Lung (tissue), 12 donors: ENCODE data around the gene CNDP1. TPM values are rescaled to one million over a fixed set of nuclear protein-coding genes. Genes with fewer than 3 reads are reported as not detected.

Experiments used
- ATAC-seq: fragments of 200-7000 bp; cut with Tn5 transposase; one replicate; pipeline ENCODE4 v1.9.1; 2020; ENCODE audit warnings: moderate number of reproducible peaks; ENCODE audit not compliant: insufficient read depth, low FRiP score
- DNase-seq, 3 donors: peaks; one replicate each; pipeline ENCODE4 v3.0.0-alpha.2; 2013 to 2017
- H3K27ac ChIP-seq, 2 donors: one replicate each; pipeline ENCODE4 v1.5.1; 2013; ENCODE audit warnings: mild to moderate bottlenecking in 2 of 2, moderate library complexity in 2 of 2, control low read depth in 1 of 2, inconsistent platforms in 1 of 2, low read depth in 1 of 2, low read length in 1 of 2
- H3K27me3 ChIP-seq, 3 donors: one replicate each; pipeline ENCODE4 v1.5.1; 2013; ENCODE audit warnings: low read length in 2 of 3; ENCODE audit not compliant: control insufficient read depth in 3 of 3, insufficient read depth in 3 of 3
- H3K36me3 ChIP-seq, 4 donors: one replicate each; pipeline ENCODE4 v1.5.1; 2013; ENCODE audit warnings: low read length in 4 of 4, mild to moderate bottlenecking in 1 of 4, moderate library complexity in 1 of 4; ENCODE audit not compliant: control insufficient read depth in 4 of 4, insufficient read depth in 4 of 4
- H3K4me1 ChIP-seq, 5 donors: one replicate each; pipeline ENCODE4 v1.5.1; 2013; ENCODE audit warnings: low read length in 5 of 5, mild to moderate bottlenecking in 2 of 5, moderate library complexity in 1 of 5; ENCODE audit not compliant: control insufficient read depth in 5 of 5, insufficient read depth in 5 of 5
- H3K4me3 ChIP-seq: one replicate; pipeline ENCODE4 v1.5.1; 2013; ENCODE audit warnings: mild to moderate bottlenecking, control low read depth, moderate library complexity
- H3K9ac ChIP-seq, 2 donors: one replicate each; pipeline ENCODE4 v1.5.1; 2013; ENCODE audit warnings: low read length in 2 of 2, control low read depth in 1 of 2; ENCODE audit not compliant: insufficient read depth in 1 of 2
- H3K9me3 ChIP-seq, 4 donors: one replicate each; pipeline ENCODE4 v1.5.1; 2013; ENCODE audit warnings: low read length in 3 of 4, mild to moderate bottlenecking in 1 of 4, moderate library complexity in 1 of 4; ENCODE audit not compliant: control insufficient read depth in 4 of 4, insufficient read depth in 3 of 4
- WGBS, 2 donors: extraction: QIAGEN DNeasy Blood & Tissue Kit; methylation state at CpG; one replicate each; pipeline ENCODE4 v1.1.7; 2013; 5-methylcytosine and 5-hydroxymethylcytosine counted together
- polyA plus RNA-seq, 2 donors: library from polyadenylated mRNA; stranded (reverse); fragments of 200-250 nt; gene quantifications; one replicate each; pipeline ENCODE4 v1.2.1, GENCODE V29; 2013
- total RNA-seq, 2 donors: library from RNA; depleted of rRNA in 1 of 2; stranded (reverse); fragments of >200 nt in 1 of 2; gene quantifications; one replicate each; pipeline ENCODE4 v1.2.1, GENCODE V29; 2014 to 2021
- TF ChIP-seq, protein P1 (sequence below): IDR thresholded peaks from 2 replicates; pipeline ENCODE4 v1.5.1; 2012; ENCODE audit warnings: mild to moderate bottlenecking; ENCODE audit errors: control extremely low read depth, extremely low read depth
- donor health status: control.
- donor health status: control.
- donor health status: Bipolar disorder and iron deficiency.
- donor health status: healthy.
- donor health status: DM: yes; HTN: yes; CAD: no.

CNDP1 gene
- total and polyA plus RNA-seq, 4 donors, result 0.08 to 0.10 TPM; not detected in 2

DNA sequence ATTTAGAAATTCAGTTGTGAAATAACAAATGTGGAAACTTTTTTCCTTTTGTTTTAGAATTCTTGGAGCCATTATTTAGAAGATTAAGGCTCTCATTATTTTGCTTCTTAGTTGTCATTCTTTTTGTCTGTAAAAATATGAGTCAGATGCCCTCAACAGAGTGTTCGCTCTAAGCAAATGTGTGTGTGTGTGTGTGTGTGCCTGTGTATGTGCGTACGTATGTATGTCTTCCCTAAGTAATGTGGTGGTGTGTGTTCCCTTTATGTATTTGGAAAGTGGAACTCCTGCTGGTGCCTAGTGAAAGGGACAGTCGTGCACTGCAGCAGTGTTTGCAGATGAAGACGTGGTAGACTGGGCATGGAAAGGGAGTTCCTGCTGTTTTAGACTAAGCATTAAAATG lies 90.9 kb downstream of the CNDP1 start:
- TF ChIP-seq, protein P1, sequence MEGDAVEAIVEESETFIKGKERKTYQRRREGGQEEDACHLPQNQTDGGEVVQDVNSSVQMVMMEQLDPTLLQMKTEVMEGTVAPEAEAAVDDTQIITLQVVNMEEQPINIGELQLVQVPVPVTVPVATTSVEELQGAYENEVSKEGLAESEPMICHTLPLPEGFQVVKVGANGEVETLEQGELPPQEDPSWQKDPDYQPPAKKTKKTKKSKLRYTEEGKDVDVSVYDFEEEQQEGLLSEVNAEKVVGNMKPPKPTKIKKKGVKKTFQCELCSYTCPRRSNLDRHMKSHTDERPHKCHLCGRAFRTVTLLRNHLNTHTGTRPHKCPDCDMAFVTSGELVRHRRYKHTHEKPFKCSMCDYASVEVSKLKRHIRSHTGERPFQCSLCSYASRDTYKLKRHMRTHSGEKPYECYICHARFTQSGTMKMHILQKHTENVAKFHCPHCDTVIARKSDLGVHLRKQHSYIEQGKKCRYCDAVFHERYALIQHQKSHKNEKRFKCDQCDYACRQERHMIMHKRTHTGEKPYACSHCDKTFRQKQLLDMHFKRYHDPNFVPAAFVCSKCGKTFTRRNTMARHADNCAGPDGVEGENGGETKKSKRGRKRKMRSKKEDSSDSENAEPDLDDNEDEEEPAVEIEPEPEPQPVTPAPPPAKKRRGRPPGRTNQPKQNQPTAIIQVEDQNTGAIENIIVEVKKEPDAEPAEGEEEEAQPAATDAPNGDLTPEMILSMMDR, result no peak
- Histone ChIP-seq H3K4me3 (no peak overlapping the region), H3K36me3 (no peaks in the 10 kb centered on the region), H3K9ac (no peak overlapping the region), H3K27me3 (no peaks in the 10 kb centered on the region), H3K9me3 (no peaks in the 10 kb centered on the region), H3K27ac (no peak overlapping the region), H3K4me1 (peaks cover 0 to 2% (median 0%) of the 10 kb centered on the region in 5 donors)
- DNase-seq (no peak), ATAC-seq (no peak)
- WGBS, 2 donors, result 87 to 90% methylated on average over 5 of the region's 5 CpGs

DNA sequence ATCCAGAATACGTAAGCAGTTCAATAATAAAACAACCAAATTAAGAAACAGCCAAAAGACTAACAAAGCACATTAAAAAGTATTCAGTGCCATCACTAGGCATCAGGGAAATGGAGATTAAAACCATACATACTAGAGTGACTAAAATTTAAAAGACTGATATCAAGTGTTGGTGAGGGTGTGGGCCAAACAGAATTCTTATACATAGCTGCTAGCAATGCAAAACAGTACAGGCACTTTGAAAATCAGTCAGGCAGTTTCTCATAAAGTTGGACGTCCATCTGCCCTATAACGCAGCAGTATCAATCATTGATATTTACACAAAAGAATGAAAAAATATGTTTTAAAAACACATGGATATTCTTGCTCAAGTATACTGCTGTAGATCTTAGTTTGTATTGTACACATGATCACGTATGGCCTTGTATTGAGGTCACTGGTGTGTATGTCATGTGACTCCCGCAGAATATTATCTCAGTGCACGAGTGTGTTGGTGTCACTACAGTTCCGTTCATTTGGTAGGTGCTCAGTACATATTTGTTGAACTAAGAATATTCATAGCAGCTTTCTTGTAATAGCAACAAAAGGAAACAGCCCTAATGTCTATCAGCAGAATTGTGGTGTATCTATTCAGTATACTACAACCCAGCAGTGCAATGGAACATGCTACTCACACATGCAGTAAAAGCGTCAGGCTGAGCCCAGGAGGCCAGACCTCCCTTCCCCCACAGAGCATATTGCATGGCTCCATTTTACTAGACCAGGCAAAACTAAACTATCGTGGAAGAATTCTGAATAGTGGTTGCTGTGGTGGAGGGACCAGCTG lies 92.0 kb downstream of the CNDP1 start:
- peaks cover 0 to 3% (median 0%) of the 10 kb centered on the region in 4 donors for H3K36me3 ChIP-seq
- no peaks in the 10 kb centered on the region for H3K27me3 ChIP-seq
- H3K4me1 ChIP-seq, result peaks cover 0 to 2% (median 0%) of the 10 kb centered on the region in 5 donors
- ATAC-seq (no peak), DNase-seq (no peak)
- no peak overlapping the region for H3K27ac ChIP-seq
- H3K9me3 ChIP-seq, result no peaks in the 10 kb centered on the region
- TF ChIP-seq, protein P1, result no peak
- no peak overlapping the region for H3K9ac ChIP-seq
- no peak overlapping the region for H3K4me3 ChIP-seq
- 84 to 89% methylated on average over 9 of the region's 9 CpGs for WGBS, 2 donors

DNA sequence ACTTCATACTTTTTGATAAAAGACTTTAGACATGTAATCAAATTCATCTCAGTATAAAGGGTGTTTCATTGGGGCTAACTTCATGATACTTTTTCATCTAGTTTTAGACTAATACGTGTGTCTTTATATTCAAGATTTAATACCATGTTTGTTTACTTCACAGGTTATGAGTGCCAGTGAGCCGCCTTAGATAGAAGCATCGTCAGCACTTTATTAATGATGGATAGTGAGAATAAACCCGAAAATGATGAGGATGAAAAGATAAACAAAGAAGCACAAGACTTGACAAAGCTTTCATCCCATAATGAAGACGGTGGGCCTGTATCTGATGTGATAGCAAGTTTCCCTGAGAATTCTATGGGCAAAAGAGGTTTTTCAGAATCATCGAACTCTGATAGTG lies 96.5 kb downstream of the CNDP1 start:
- TF ChIP-seq, protein P1, result no peak
- Histone ChIP-seq H3K9me3 (no peaks in the 10 kb centered on the region), H3K4me3 (no peak overlapping the region), H3K4me1 (peaks cover 0 to 2% (median 0%) of the 10 kb centered on the region in 5 donors), H3K27me3 (no peaks in the 10 kb centered on the region), H3K9ac (no peak overlapping the region), H3K36me3 (peaks cover 8 to 28% (median 16%) of the 10 kb centered on the region in 4 donors), H3K27ac (no peak overlapping the region)
- ATAC-seq (no peak), DNase-seq (no peak)
- WGBS, 2 donors, result 89 to 94% methylated on average over 6 of the region's 6 CpGs

DNA sequence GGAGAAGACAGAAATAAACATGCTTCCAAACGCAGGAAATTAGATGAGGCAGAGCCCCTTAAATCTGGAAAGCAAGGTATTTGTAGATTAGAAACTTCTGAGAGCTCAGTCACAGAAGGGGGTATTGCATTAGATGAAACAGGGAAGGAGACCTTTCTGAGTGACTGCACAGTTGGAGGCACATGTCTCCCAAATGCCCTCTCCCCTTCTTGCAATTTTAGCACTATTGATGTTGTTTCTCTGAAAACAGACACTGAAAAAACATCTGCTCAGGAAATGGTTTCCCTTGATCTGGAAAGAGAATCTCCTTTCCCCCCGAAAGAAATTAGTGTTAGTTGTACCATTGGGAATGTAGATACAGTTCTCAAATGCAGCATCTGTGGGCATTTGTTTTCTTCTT lies 96.9 kb downstream of the CNDP1 start:
- WGBS, 2 donors, result 47 to 66% methylated on average over 2 of the region's 2 CpGs
- DNase-seq (no peak), ATAC-seq (no peak)
- Histone ChIP-seq H3K4me3 (no peak overlapping the region), H3K4me1 (peaks cover 0 to 2% (median 0%) of the 10 kb centered on the region in 5 donors), H3K27ac (no peak overlapping the region), H3K27me3 (no peaks in the 10 kb centered on the region), H3K9me3 (no peaks in the 10 kb centered on the region), H3K9ac (no peak overlapping the region), H3K36me3 (peaks cover 8 to 29% (median 16%) of the 10 kb centered on the region in 4 donors)
- TF ChIP-seq, protein P1, result no peak
